ENCODE data around the gene MTUS2. TPM values are rescaled to one million over a fixed set of nuclear protein-coding genes. Genes with fewer than 3 reads are reported as not detected.

Gene MTUS2
- total RNA-seq, 4 donors from 2014 or later, result 0.20 to 1.6 (median 0.25) TPM; not detected in 1

- Histone ChIP-seq H3K27ac (no peak overlapping the region), H3K9me3 (no peaks in the 10 kb centered on the region), H3K4me1 (no peaks in the 10 kb centered on the region), H3K27me3 (no peaks in the 10 kb centered on the region), H3K36me3 (no peaks in the 10 kb centered on the region), H3K4me3 (no peak overlapping the region)
- in situ Hi-C loops (cut with MboI; ENCODE audit: low sequenced_read_pairs in 4 of 4) (no loop called here), intact Hi-C loops (cut with DNase I; ENCODE audit: low total_unique reads) (no loop called here)
- no peak for DNase-seq
- ATAC-seq, result no peak
- TF ChIP-seq CTCF (IDR thresholded peaks at IDR 0.05 in 4 of 5, conservative IDR thresholded peaks at IDR 0.05 in 1 of 5) (no peak), POLR2A (IDR thresholded peaks at IDR 0.05) (no peak)
Observed at GRCh38 chr13:29164116-29164515, 344.0 kb downstream of the MTUS2 start.

- intact Hi-C loops (cut with DNase I; ENCODE audit: low total_unique reads), result no loop called here
- no peak for TF ChIP-seq CTCF (IDR thresholded peaks at IDR 0.05 in 4 of 5, conservative IDR thresholded peaks at IDR 0.05 in 1 of 5)
- no peak for TF ChIP-seq POLR2A (IDR thresholded peaks at IDR 0.05)
- DNase-seq, result no peak
- H3K9me3 ChIP-seq, result no peaks in the 10 kb centered on the region
- in situ Hi-C loops (cut with MboI; ENCODE audit: low sequenced_read_pairs in 4 of 4), result no loop called here
- ATAC-seq, result no peak
- H3K27ac ChIP-seq, result no peak overlapping the region
- H3K36me3 ChIP-seq, result no peaks in the 10 kb centered on the region
- H3K4me3 ChIP-seq, result no peak overlapping the region
- H3K4me1 ChIP-seq, result no peaks in the 10 kb centered on the region
- H3K27me3 ChIP-seq, result no peaks in the 10 kb centered on the region
Observed at GRCh38 chr13:29165216-29165615, 345.1 kb downstream of the MTUS2 start.

GRCh38 chr13:29165840-29166239 lies 345.7 kb downstream of the MTUS2 start:
- Histone ChIP-seq H3K4me1 (no peaks in the 10 kb centered on the region), H3K36me3 (no peaks in the 10 kb centered on the region), H3K9me3 (no peaks in the 10 kb centered on the region), H3K27ac (no peak overlapping the region), H3K27me3 (no peaks in the 10 kb centered on the region), H3K4me3 (no peak overlapping the region)
- no peak for ATAC-seq
- in situ Hi-C loops (cut with MboI; ENCODE audit: low sequenced_read_pairs in 4 of 4) (no loop called here), intact Hi-C loops (cut with DNase I; ENCODE audit: low total_unique reads) (no loop called here)
- DNase-seq, result no peak
- TF ChIP-seq CTCF (IDR thresholded peaks at IDR 0.05 in 4 of 5, conservative IDR thresholded peaks at IDR 0.05 in 1 of 5) (no peak), POLR2A (IDR thresholded peaks at IDR 0.05) (no peak)

GRCh38 chr13:29170436-29171082 lies 350.4 kb downstream of the MTUS2 start:
- in situ Hi-C loops (cut with MboI; ENCODE audit: low sequenced_read_pairs in 4 of 4), result no loop called here
- H3K27me3 ChIP-seq, result no peaks in the 10 kb centered on the region
- intact Hi-C loops (cut with DNase I; ENCODE audit: low total_unique reads), result no loop called here
- no peaks in the 10 kb centered on the region for H3K4me1 ChIP-seq
- DNase-seq, result no peak
- no peak overlapping the region for H3K27ac ChIP-seq
- ATAC-seq, result no peak
- H3K9me3 ChIP-seq, result no peaks in the 10 kb centered on the region
- H3K4me3 ChIP-seq, result no peak overlapping the region
- TF ChIP-seq CTCF (IDR thresholded peaks at IDR 0.05 in 4 of 5, conservative IDR thresholded peaks at IDR 0.05 in 1 of 5), result no peak
- TF ChIP-seq POLR2A (IDR thresholded peaks at IDR 0.05), result no peak
- H3K36me3 ChIP-seq, result no peaks in the 10 kb centered on the region

GRCh38 chr13:29171244-29171643 lies 351.1 kb downstream of the MTUS2 start:
- no peak overlapping the region for H3K27ac ChIP-seq
- intact Hi-C loops (cut with DNase I; ENCODE audit: low total_unique reads), result no loop called here
- no peak for TF ChIP-seq POLR2A (IDR thresholded peaks at IDR 0.05)
- no peak for TF ChIP-seq CTCF (IDR thresholded peaks at IDR 0.05 in 4 of 5, conservative IDR thresholded peaks at IDR 0.05 in 1 of 5)
- no peak overlapping the region for H3K4me3 ChIP-seq
- in situ Hi-C loops (cut with MboI; ENCODE audit: low sequenced_read_pairs in 4 of 4), result no loop called here
- no peaks in the 10 kb centered on the region for H3K9me3 ChIP-seq
- no peak for ATAC-seq
- no peaks in the 10 kb centered on the region for H3K4me1 ChIP-seq
- no peak for DNase-seq
- H3K36me3 ChIP-seq, result no peaks in the 10 kb centered on the region
- no peaks in the 10 kb centered on the region for H3K27me3 ChIP-seq

All from gastrocnemius medialis (tissue), 4 donors.